ENCODE data around the gene SH3BP4. TPM values are rescaled to one million over a fixed set of nuclear protein-coding genes. Genes with fewer than 3 reads are reported as not detected.
"Not testable (repeated sequence)": the region's sequence is repeated elsewhere in the genome, so short reads cannot be mapped to it uniquely, and the experiment has no call there.

SH3BP4 gene
- total RNA-seq, 2 donors from 2014 or later, result 1.5 to 1.6 TPM

DNA sequence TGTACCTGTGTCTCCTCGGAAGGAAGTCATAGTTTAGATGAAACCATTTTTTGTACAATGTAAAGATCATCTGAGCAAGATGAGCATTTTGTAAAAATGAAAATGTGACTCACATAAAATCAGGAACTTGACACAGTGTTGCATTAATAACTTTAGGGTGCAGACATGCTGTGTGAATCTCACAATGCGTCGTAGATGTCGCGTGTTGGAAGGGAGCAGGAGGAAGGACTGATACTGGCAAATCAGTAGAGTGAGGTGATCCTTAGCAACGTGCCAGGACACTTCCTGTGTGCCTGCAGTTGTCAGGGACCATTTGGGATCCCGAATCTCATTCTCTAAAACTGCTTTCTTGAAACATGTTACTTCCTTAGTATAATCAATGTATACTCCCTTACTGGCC is 103.1 kb downstream of the SH3BP4 start:
- peaks cover 16% of the 10 kb centered on the region for H3K27me3 Mint-ChIP-seq (ENCODE audit: low read depth)
- peaks cover 0 to 2% of the 10 kb centered on the region in 2 donors for H3K9me3 Mint-ChIP-seq
- H3K36me3 Mint-ChIP-seq (ENCODE audit: insufficient read depth in 2 of 2), result no peaks in the 10 kb centered on the region
- DNase-seq (no peak), ATAC-seq (replicated peaks in 1 of 2) (no peak)
- H3K4me1 Mint-ChIP-seq (ENCODE audit: low read depth), result no peaks in the 10 kb centered on the region
- no peak overlapping the region for H3K4me3 Mint-ChIP-seq
- no peak overlapping the region for H3K27ac Mint-ChIP-seq

DNA sequence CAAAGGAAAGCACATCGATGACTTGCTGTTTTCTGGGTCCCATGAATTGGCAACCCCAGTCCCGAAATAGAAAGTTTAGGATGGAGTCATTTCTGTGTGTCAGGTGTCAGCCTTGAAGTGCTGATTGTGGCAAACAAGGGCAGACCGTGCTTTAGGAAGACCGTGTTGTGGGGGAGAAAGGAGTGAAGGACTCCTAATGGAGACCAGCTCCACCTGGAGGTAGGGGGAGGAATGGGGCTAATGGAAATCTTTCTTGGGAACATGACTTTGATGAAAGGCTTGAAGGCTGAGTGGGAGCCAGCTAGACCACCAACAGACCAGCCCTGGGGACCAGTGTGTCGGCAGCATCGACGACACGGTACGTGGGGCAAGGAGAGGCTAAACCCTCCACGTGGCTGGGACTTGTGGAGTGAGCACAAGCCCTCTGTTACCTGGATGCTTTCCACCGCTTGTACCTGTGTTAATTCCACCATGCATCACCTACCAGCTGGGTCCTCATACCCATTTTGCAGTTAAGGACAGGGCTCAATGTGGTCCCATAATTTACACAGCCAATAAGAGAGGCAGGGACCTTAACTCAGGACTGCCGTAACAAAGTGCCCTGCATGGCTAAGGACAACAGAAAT is 104.2 kb downstream of the SH3BP4 start:
- no peak overlapping the region for H3K4me3 Mint-ChIP-seq
- peaks cover 16% of the 10 kb centered on the region for H3K27me3 Mint-ChIP-seq (ENCODE audit: low read depth)
- H3K9me3 Mint-ChIP-seq, result peaks cover 0 to 2% of the 10 kb centered on the region in 2 donors
- H3K27ac Mint-ChIP-seq, result no peak overlapping the region
- no peaks in the 10 kb centered on the region for H3K36me3 Mint-ChIP-seq (ENCODE audit: insufficient read depth in 2 of 2)
- no peak for DNase-seq
- no peaks in the 10 kb centered on the region for H3K4me1 Mint-ChIP-seq (ENCODE audit: low read depth)
- no peak for ATAC-seq (replicated peaks in 1 of 2)

DNA sequence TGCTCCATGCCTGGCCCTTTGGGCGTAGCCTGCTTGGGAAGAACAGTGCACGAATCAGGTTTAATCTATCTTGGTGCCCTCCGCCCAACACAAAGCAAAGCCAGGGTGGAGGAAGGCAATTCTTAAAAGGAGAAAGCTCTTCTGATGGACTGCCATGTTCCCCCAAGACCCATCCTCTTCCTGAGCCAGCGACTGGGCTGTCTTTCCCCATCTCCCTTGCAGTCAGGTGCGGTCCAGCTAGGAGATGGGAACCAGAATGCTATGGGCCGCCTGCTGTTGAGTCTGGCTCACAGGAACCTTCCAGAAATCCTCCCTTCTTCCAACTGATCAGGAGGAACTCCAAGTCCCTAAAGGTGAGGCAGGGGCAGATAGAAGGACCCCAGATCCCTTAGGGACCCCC is 105.0 kb downstream of the SH3BP4 start:
- no peak for DNase-seq
- no peak for ATAC-seq (replicated peaks in 1 of 2)
- H3K4me1 Mint-ChIP-seq (ENCODE audit: low read depth), result no peaks in the 10 kb centered on the region
- no peak overlapping the region for H3K27ac Mint-ChIP-seq
- no peak overlapping the region for H3K4me3 Mint-ChIP-seq
- H3K36me3 Mint-ChIP-seq (ENCODE audit: insufficient read depth in 2 of 2), result no peaks in the 10 kb centered on the region
- peaks cover 0 to 2% of the 10 kb centered on the region in 2 donors for H3K9me3 Mint-ChIP-seq
- H3K27me3 Mint-ChIP-seq (ENCODE audit: low read depth), result peaks cover 16% of the 10 kb centered on the region

DNA sequence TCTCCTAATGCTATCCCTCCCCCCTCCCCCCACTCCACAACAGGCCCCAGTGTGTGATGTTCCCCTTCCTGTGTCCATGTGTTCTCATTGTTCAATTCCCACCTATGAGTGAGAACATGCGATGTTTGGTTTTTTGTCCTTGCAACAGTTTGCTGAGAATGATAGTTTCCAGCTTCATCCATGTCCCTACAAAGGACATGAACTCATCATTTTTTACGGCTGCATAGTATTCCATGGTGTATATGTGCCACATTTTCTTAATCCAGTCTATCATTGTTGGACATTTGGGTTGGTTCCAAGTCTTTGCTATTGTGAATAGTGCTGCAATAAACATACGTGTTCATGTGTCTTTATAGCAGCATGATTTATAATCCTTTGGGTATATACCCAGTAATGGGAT is 105.8 kb downstream of the SH3BP4 start:
- not testable (repeated sequence) for H3K4me3 Mint-ChIP-seq; ATAC-seq (replicated peaks in 1 of 2); H3K9me3 Mint-ChIP-seq; DNase-seq; H3K36me3 Mint-ChIP-seq (ENCODE audit: insufficient read depth in 2 of 2); H3K27ac Mint-ChIP-seq; H3K4me1 Mint-ChIP-seq (ENCODE audit: low read depth)
- peaks cover 16% of the 10 kb centered on the region for H3K27me3 Mint-ChIP-seq (ENCODE audit: low read depth)

DNA sequence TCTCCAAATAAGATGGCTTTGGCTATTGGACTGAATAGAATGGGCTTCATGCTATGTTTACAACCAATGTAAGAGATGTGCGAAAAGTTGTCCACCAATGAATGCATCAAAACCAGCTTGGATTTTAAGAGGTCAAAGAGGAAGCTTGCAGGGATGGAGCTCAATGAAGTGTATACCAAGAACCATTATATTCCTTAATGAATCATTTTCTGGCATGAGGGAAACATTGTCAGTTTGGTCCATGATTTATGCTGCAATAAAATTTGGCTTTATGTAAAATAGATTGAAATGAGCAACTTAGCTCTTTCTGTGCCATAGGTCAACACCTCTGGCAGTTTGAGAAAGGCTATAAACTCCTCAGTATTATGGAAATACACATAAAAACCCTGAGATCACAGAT is 107.3 kb downstream of the SH3BP4 start:
- DNase-seq (no peak), ATAC-seq (replicated peaks in 1 of 2) (no peak)
- H3K9me3 Mint-ChIP-seq, result peaks cover 0 to 2% of the 10 kb centered on the region in 2 donors
- H3K4me1 Mint-ChIP-seq (ENCODE audit: low read depth), result no peaks in the 10 kb centered on the region
- no peaks in the 10 kb centered on the region for H3K36me3 Mint-ChIP-seq (ENCODE audit: insufficient read depth in 2 of 2)
- H3K4me3 Mint-ChIP-seq, result no peak overlapping the region
- H3K27me3 Mint-ChIP-seq (ENCODE audit: low read depth), result peaks cover 20% of the 10 kb centered on the region
- no peak overlapping the region for H3K27ac Mint-ChIP-seq

DNA sequence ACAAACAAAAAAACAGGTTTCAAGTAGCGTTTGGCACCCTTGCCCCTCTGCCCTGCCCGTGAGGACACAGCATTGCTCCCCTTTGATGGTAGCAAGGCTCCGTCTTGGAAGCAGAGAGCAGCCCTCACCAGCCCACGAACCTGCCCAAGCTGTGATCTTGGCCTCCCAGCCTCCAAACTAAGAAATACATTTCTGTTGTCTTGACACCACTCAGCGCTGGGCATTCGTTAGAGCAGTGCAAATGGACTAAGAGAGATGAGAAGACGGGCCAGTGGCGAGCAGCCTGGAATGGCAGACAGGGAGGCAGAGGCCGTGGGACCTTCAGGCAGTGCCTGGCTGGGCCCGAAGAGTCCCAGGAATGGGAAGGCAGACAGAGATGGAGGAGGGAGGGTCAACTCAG is 109.8 kb downstream of the SH3BP4 start:
- no peak for ATAC-seq (replicated peaks in 1 of 2)
- Mint-ChIP-seq H3K27me3 (ENCODE audit: low read depth) (peaks cover 22% of the 10 kb centered on the region), H3K27ac (no peak overlapping the region), H3K4me3 (no peak overlapping the region), H3K4me1 (ENCODE audit: low read depth) (no peaks in the 10 kb centered on the region), H3K9me3 (peaks cover 0 to 2% of the 10 kb centered on the region in 2 donors), H3K36me3 (ENCODE audit: insufficient read depth in 2 of 2) (no peaks in the 10 kb centered on the region)
- no peak for DNase-seq

DNA sequence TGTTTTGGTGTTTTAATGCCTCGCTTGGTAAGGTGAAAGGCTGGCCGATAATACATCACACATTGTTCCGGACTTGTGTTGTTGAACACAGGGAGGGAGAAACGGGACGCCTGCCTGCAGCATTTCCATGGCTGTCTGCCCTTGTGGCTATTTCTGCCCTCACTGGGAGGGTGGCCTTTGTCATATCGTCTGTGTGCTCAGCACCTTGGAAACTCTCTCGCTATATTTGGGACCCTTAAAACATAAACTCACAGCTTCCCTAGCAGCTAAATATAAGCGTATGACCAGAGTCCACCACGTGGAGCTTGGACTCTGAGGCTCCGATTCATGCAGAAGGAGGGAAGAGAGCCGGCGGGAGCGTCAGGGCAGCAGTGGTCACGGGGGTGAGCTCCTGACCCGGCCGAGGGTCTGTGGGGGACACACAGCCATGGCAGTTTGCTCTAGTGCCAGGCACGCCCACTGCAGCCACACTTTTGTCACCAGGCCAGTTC is 111.7 kb downstream of the SH3BP4 start:
- no peaks in the 10 kb centered on the region for H3K4me1 Mint-ChIP-seq (ENCODE audit: low read depth)
- H3K9me3 Mint-ChIP-seq, result peaks cover 0 to 2% of the 10 kb centered on the region in 2 donors
- no peak overlapping the region for H3K27ac Mint-ChIP-seq
- H3K4me3 Mint-ChIP-seq, result no peak overlapping the region
- DNase-seq, result no peak
- no peaks in the 10 kb centered on the region for H3K36me3 Mint-ChIP-seq (ENCODE audit: insufficient read depth in 2 of 2)
- ATAC-seq (replicated peaks in 1 of 2), result no peak
- peaks cover 20% of the 10 kb centered on the region for H3K27me3 Mint-ChIP-seq (ENCODE audit: low read depth)

DNA sequence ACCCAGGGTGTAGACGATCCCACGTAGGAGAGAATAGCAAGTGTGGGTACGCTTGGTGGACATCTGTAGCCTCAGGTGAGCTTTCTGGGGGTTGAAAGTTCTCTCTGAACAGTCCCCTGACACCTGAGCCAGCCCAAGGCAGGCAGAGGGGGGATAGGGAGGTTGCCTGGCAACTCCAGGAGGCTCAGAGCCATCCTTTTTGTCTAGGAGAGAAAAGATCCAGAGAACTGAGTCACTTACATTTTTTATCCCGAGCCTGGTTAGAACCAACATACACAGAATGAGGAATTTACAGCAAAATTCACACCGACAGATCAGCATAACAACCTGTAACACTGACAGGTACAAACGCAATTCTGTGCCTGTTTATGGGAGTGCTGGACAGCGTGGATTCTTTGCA is 113.2 kb downstream of the SH3BP4 start:
- Mint-ChIP-seq H3K27me3 (ENCODE audit: low read depth) (peaks cover 9% of the 10 kb centered on the region), H3K4me1 (ENCODE audit: low read depth) (no peaks in the 10 kb centered on the region), H3K9me3 (no peaks in the 10 kb centered on the region), H3K27ac (no peak overlapping the region), H3K36me3 (ENCODE audit: insufficient read depth in 2 of 2) (no peaks in the 10 kb centered on the region), H3K4me3 (no peak overlapping the region)
- DNase-seq (no peak), ATAC-seq (replicated peaks in 1 of 2) (no peak)

DNA sequence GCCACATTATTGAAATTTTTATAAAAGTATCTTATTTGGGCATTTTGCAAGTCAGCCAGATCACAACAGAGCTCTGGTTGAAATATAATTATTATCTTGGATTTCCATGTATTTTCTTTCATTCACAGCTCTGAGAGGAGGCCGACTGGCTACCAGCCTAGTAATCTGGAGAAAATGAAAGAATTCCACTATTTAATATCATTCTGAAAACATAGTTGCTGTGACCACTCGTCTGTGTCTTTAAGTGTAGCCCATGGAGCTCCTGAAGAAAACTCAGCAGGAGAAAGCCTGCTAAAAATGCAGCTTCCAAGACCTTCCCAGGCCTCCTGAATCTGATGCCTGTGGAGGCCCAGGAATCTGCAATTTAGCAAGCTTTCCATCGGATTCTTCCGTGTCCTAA is 114.7 kb downstream of the SH3BP4 start:
- Mint-ChIP-seq H3K27me3 (ENCODE audit: low read depth) (peaks cover 24% of the 10 kb centered on the region), H3K4me3 (no peak overlapping the region), H3K27ac (no peak overlapping the region), H3K4me1 (ENCODE audit: low read depth) (no peaks in the 10 kb centered on the region), H3K36me3 (ENCODE audit: insufficient read depth in 2 of 2) (no peaks in the 10 kb centered on the region), H3K9me3 (peaks cover 0 to 2% of the 10 kb centered on the region in 2 donors)
- DNase-seq (no peak), ATAC-seq (replicated peaks in 1 of 2) (no peak)

DNA sequence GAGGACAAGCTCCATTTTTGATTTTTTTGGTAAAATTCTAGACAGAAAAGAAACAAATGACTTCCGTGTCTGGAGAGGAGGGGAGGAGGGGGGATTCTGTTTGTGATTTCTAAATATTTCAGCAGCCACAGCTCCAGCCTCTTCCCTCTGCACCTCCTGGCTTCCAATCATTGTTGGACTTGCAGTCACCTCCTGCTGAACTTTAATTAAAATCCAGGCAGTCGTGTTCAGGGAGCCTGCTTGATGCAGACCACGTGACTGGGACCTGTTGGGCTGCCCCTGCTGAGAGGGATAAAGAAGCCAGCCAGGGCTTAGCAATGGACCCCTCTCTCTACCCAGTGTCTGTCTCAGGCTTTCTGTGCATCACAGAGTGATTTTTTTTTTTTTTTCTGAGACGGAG is 115.1 kb downstream of the SH3BP4 start:
- no peak for ATAC-seq (replicated peaks in 1 of 2)
- H3K27ac Mint-ChIP-seq, result no peak overlapping the region
- DNase-seq, result no peak
- H3K27me3 Mint-ChIP-seq (ENCODE audit: low read depth), result peaks cover 24% of the 10 kb centered on the region
- no peaks in the 10 kb centered on the region for H3K36me3 Mint-ChIP-seq (ENCODE audit: insufficient read depth in 2 of 2)
- H3K4me3 Mint-ChIP-seq, result no peak overlapping the region
- no peaks in the 10 kb centered on the region for H3K4me1 Mint-ChIP-seq (ENCODE audit: low read depth)
- peaks cover 0 to 2% of the 10 kb centered on the region in 2 donors for H3K9me3 Mint-ChIP-seq

DNA sequence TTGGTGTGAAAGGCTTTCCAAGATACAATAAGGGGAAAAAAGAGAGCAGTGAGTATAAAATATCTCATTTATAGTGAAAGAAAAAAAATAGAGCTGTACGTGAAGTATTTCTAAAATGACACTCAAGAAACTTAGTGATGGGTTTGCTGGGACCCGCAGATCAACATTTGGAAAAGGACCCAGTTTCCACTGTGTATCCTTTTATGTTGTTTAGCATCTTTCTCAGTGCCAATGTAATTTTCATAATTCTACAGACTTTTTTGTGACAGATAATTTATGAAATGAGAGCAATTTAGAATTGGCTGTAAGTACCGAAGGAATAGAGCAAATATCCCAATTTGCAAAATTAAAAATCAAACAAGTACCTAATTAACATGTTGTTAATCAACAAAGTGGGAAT is 116.9 kb downstream of the SH3BP4 start:
- Mint-ChIP-seq H3K9me3 (peaks cover 0 to 2% of the 10 kb centered on the region in 2 donors), H3K4me3 (no peak overlapping the region), H3K27me3 (ENCODE audit: low read depth) (peaks cover 24% of the 10 kb centered on the region), H3K36me3 (ENCODE audit: insufficient read depth in 2 of 2) (no peaks in the 10 kb centered on the region), H3K27ac (no peak overlapping the region), H3K4me1 (ENCODE audit: low read depth) (no peaks in the 10 kb centered on the region)
- ATAC-seq (replicated peaks in 1 of 2), result no peak
- no peak for DNase-seq

DNA sequence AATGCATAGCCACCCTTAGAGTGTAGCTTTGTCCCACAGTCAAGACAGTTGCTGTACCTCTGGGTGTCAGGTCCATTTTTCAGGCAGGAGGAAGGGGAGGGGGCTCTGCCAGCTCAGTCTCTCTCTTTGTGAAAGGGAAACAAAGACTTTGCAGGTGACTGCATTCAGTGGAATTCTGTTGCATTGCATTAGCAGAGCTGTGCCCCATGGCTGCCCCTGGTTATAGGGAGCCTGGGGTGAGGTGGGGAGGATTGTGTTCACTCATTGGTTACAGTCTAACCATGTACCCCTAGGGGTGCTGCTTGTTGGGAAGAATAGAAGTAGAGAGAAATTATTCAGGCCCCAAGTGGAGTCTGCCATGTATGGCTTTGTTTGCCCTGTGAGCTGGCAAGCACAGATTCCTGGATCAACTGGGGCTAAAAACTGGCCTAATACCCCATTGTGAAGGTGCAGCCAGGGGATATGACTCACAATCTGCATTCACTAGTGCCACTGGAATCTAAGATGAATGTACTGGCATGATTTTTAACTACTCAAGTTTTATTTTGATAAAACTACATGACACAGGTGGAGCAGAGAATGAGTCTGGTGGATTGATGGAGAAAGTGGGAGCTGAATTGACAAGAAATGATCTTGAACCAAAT is 118.4 kb downstream of the SH3BP4 start:
- H3K27me3 Mint-ChIP-seq (ENCODE audit: low read depth), result peaks cover 18% of the 10 kb centered on the region

DNA sequence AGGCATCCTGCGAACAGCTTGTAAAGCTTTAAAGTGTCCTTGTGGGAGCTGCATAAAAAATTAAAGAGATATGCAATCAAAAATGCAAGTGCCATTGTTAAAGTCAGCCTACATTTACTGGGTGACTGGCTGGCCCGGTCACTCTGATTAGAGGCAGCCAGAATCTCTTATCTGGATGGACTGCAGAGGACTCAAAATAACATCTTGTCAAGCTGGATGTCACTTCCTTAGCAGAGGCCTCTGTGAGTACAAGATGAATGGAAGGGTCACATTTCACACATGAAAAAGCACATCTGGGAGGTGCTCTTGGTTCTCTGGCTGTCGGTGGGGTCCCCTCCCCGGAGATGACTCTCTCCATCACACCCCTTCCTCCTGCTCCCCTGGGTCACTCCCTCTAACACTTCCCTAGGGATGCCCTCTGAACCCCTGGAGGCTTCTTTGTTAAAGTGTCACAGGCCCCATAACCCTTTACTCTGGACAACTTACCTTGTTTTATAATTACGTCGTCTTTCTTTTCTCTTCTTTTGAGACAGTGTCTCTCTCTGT is 122.1 kb downstream of the SH3BP4 start:
- ATAC-seq (replicated peaks in 1 of 2) (no peak), DNase-seq (no peak)
- no peak overlapping the region for H3K4me3 Mint-ChIP-seq
- no peaks in the 10 kb centered on the region for H3K36me3 Mint-ChIP-seq (ENCODE audit: insufficient read depth in 2 of 2)
- peaks cover 0 to 2% of the 10 kb centered on the region in 2 donors for H3K9me3 Mint-ChIP-seq
- peaks cover 18% of the 10 kb centered on the region for H3K27me3 Mint-ChIP-seq (ENCODE audit: low read depth)
- H3K27ac Mint-ChIP-seq, result no peak overlapping the region
- H3K4me1 Mint-ChIP-seq (ENCODE audit: low read depth), result no peaks in the 10 kb centered on the region

More for the DNA sequence above, 118.4 kb downstream of the SH3BP4 start:
- Mint-ChIP-seq H3K4me3 (no peak overlapping the region), H3K4me1 (ENCODE audit: low read depth) (no peaks in the 10 kb centered on the region), H3K36me3 (ENCODE audit: insufficient read depth in 2 of 2) (no peaks in the 10 kb centered on the region), H3K9me3 (peaks cover 0 to 2% of the 10 kb centered on the region in 2 donors), H3K27ac (no peak overlapping the region)
- ATAC-seq (replicated peaks in 1 of 2) (no peak), DNase-seq (no peak)
